Measurements from ENCODE around the gene NPAS3.

The NPAS3 gene

GRCh38 chr14:33191855-33192254 lies 253.2 kb downstream of the NPAS3 start:
- DNase-seq, result no peak

GRCh38 chr14:33194551-33194950 lies 255.9 kb downstream of the NPAS3 start:
- DNase-seq, result no peak

GRCh38 chr14:33198684-33199083 lies 260.0 kb downstream of the NPAS3 start:
- no peak for DNase-seq

GRCh38 chr14:33201116-33201515 lies 262.4 kb downstream of the NPAS3 start:
- DNase-seq, result no peak

GRCh38 chr14:33206981-33207380 lies 268.3 kb downstream of the NPAS3 start:
- no peak for DNase-seq

GRCh38 chr14:33207467-33208017 lies 268.9 kb downstream of the NPAS3 start:
- no peak for DNase-seq

- DNase-seq, result no peak
These were observed 271.6 kb downstream of the NPAS3 start for GRCh38 chr14:33210311-33210710.

- no peak for DNase-seq
These were observed 279.3 kb downstream of the NPAS3 start for GRCh38 chr14:33218026-33218425.

- no peak for DNase-seq
These were observed 281.3 kb downstream of the NPAS3 start for GRCh38 chr14:33219957-33220356.

GRCh38 chr14:33229269-33229929 lies 290.7 kb downstream of the NPAS3 start:
- DNase-seq, result peak in 1 of 2 experiments; percentile 29

- no peak for DNase-seq
These were observed 291.3 kb downstream of the NPAS3 start for GRCh38 chr14:33230021-33230420.

GRCh38 chr14:33232031-33232430 lies 293.4 kb downstream of the NPAS3 start:
- no peak for DNase-seq

GRCh38 chr14:33237115-33237740 lies 298.5 kb downstream of the NPAS3 start:
- no peak for DNase-seq

GRCh38 chr14:33239465-33239864 lies 300.8 kb downstream of the NPAS3 start:
- no peak for DNase-seq

GRCh38 chr14:33240466-33240865 lies 301.8 kb downstream of the NPAS3 start:
- no peak for DNase-seq

- DNase-seq, result no peak
These were observed 302.7 kb downstream of the NPAS3 start for GRCh38 chr14:33241331-33241730.

- DNase-seq, result no peak
These were observed 310.6 kb downstream of the NPAS3 start for GRCh38 chr14:33249233-33249820.

- DNase-seq, result no peak
These were observed 312.3 kb downstream of the NPAS3 start for GRCh38 chr14:33250963-33251362.

GRCh38 chr14:33254342-33254741 lies 315.7 kb downstream of the NPAS3 start:
- no peak for DNase-seq

GRCh38 chr14:33254861-33255395 lies 316.2 kb downstream of the NPAS3 start:
- no peak for DNase-seq

- no peak for DNase-seq
These were observed 319.1 kb downstream of the NPAS3 start for GRCh38 chr14:33257796-33258195.

- no peak for DNase-seq
These were observed 321.1 kb downstream of the NPAS3 start for GRCh38 chr14:33259764-33260163.

- no peak for DNase-seq
These were observed 332.5 kb downstream of the NPAS3 start for GRCh38 chr14:33271216-33271615.

- DNase-seq, result no peak
These were observed 333.2 kb downstream of the NPAS3 start for GRCh38 chr14:33271891-33272290.
